ENCODE measurements around the gene PHLDB1.

PHLDB1 gene

DNA sequence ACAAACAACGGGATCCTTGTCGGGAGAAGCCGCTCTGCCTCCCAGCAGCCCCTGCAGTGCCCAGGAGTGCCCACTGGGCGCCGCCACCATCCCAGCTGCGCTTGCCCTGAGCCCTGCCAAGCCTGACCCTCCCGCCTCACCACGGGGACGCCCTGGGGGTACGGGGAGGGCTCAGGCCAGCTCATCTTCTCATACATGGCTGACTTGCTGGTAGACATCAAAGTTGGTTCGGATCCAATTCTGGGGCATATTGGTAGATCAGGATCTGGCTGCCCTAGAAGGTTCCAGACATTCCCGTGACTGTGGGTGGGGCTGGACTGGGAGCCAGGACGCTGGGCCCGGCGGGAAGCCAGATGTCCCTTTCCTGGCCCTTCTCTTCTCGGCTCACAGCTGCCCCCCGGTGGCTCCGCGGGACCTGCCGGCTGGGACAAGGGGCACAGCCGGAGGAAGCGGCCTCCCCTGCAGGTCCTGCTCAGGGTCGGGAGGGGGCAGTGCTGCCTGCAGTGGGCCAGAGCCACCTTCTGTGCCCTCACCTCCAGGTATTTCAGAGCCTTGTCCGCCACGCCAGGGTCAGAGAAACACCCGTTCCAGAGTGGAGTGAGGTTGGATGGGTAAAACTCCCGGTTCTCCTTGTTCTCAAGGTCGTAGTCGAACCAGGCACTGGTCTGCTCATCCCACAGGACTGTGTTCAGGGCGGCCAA, 82.6 kb downstream of the PHLDB1 start:
- no peaks in the 10 kb centered on the region for H3K36me3 ChIP-seq (ENCODE audit: control insufficient read depth in 2 of 2, insufficient read depth in 2 of 2, low read length in 2 of 2)
- peak overlapping the region; percentile 51 to 64 for H3K9ac ChIP-seq (ENCODE audit: low read length in 2 of 2)
- H3K4me3 ChIP-seq (ENCODE audit: low read length in 2 of 2) = peak overlapping the region; percentile 55 to 74
- no peaks in the 10 kb centered on the region for H3K27me3 ChIP-seq (ENCODE audit: control insufficient read depth in 1 of 2, insufficient read depth in 2 of 2, low read length in 2 of 2)
- peaks cover 14% of the 10 kb centered on the region for H3K4me1 ChIP-seq (ENCODE audit: control insufficient read depth, insufficient read depth, low read length)
- peak overlapping the region; percentile 49 for H3K27ac ChIP-seq (ENCODE audit: low read length)
- no peaks in the 10 kb centered on the region for H3K9me3 ChIP-seq (ENCODE audit: control insufficient read depth in 2 of 2, low read length in 2 of 2)

DNA sequence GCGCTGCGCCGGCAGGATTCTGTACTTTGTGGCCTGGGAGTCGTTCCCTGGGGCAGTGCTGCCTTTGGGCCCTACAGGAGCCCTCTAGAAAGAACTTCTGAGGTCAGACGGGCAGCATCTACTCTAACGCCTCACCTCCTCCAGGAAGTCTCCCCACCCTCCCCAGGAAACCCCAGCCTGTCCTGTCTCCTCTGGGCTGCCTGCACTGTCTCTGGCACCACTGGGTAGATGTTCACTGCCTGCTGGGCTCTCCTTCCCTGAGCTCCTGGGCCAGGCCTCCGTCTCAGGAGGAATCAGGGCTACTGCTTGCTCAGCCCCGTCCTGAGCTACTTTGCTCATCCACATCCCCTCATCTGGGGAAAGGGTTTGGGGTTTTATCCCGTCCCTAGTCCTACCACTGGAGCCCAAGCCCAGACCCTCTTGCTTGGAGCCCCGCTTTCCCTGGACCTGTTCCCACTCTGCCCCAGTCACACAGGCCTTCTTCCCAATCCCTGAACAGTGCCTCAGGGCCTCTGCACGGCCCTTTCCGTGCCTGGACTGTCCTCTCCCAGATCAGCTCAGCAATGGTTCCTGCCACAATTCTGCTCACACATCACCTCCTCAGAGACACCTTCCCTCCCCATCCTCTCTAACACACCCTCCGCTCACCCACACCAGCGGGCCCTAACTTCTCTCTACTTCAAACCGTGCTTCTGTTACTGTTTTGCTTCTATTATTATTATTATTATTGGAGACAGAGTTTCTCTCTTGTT, 83.3 kb downstream of the PHLDB1 start:
- Histone ChIP-seq H3K9me3 (ENCODE audit: control insufficient read depth in 2 of 2, low read length in 2 of 2) (no peaks in the 10 kb centered on the region), H3K36me3 (ENCODE audit: control insufficient read depth in 2 of 2, insufficient read depth in 2 of 2, low read length in 2 of 2) (no peaks in the 10 kb centered on the region), H3K27ac (ENCODE audit: low read length) (peak overlapping the region; percentile 49), H3K4me3 (ENCODE audit: low read length in 2 of 2) (peak overlapping the region; percentile 55 to 74), H3K9ac (ENCODE audit: low read length in 2 of 2) (peak overlapping the region in 1 of 2 donors; percentile 51), H3K27me3 (ENCODE audit: control insufficient read depth in 1 of 2, insufficient read depth in 2 of 2, low read length in 2 of 2) (no peaks in the 10 kb centered on the region), H3K4me1 (ENCODE audit: control insufficient read depth, insufficient read depth, low read length) (peaks cover 14% of the 10 kb centered on the region)

DNA sequence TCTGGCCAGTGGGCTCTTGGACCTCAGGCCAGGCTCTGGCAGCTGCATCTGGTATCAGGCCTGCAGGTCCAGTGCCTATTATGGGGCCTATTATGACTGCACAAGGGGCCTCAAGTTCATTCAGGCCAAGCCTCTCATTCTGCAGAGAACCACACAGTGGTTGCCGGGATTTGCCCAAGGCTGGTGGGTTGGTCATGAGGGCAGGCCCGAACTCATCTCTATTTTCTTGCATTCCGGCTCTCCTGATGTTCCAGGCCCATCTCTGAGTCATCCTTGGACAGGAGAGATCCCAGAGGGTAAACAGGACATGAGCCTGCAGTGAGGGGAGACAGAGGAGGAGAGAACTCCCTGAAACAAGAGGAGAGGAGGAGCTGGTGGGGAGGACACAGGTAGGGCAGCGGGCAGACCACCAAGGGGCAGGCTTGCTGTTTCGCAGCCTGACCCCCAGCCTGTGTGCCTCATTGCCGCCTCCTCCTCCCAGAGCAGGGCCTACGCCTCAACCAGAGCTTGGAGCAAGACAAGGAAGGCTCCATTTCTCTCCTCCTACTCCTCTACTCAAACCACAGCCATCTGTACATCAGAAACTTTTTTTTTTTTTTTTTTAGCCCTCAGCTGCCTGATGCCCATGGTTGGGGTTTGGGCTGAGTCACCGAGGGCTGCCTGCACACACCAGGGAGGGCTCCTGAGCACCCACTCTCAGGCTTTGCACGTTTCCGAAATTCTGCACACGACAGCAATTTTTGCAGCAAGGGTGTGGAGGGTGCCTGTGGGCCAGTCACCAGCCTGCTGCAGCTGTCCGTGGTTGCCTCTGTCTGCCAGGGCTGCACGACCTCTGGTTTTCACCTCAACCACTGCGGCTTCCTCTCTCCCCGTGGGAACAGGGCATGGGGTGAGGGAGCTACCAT, 84.8 kb downstream of the PHLDB1 start:
- Histone ChIP-seq H3K36me3 (ENCODE audit: control insufficient read depth in 2 of 2, insufficient read depth in 2 of 2, low read length in 2 of 2) (no peaks in the 10 kb centered on the region), H3K4me3 (ENCODE audit: low read length in 2 of 2) (no peak overlapping the region), H3K27me3 (ENCODE audit: control insufficient read depth in 1 of 2, insufficient read depth in 2 of 2, low read length in 2 of 2) (no peaks in the 10 kb centered on the region), H3K9me3 (ENCODE audit: control insufficient read depth in 2 of 2, low read length in 2 of 2) (no peaks in the 10 kb centered on the region), H3K4me1 (ENCODE audit: control insufficient read depth, insufficient read depth, low read length) (peaks cover 14% of the 10 kb centered on the region), H3K9ac (ENCODE audit: low read length in 2 of 2) (no peak overlapping the region), H3K27ac (ENCODE audit: low read length) (no peak overlapping the region)

DNA sequence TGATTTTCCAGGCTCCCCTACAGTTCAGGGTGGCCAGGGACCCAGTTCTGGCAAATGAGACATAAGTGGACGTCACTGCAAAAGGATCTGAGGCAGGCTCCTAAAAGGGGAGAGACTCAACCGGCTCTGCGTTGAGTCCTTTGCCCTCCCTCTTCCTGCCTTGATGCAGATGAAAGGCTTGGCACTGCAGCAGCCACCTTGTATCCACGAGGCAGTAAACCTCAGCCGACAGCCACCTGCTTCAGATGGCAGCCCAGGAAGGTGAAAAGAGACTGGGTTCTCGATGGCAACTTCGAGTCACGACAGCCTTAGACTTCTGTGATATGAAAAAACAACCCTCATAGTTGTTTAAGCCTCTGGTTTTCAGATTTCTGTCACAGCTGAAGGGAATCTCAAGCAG, 86.8 kb downstream of the PHLDB1 start:
- H3K27me3 ChIP-seq (ENCODE audit: control insufficient read depth in 1 of 2, insufficient read depth in 2 of 2, low read length in 2 of 2) = no peaks in the 10 kb centered on the region
- H3K4me1 ChIP-seq (ENCODE audit: control insufficient read depth, insufficient read depth, low read length) = peaks cover 13% of the 10 kb centered on the region
- H3K36me3 ChIP-seq (ENCODE audit: control insufficient read depth in 2 of 2, insufficient read depth in 2 of 2, low read length in 2 of 2) = no peaks in the 10 kb centered on the region
- H3K4me3 ChIP-seq (ENCODE audit: low read length in 2 of 2) = no peak overlapping the region
- H3K9me3 ChIP-seq (ENCODE audit: control insufficient read depth in 2 of 2, low read length in 2 of 2) = no peaks in the 10 kb centered on the region
- H3K9ac ChIP-seq (ENCODE audit: low read length in 2 of 2) = no peak overlapping the region
- no peak overlapping the region for H3K27ac ChIP-seq (ENCODE audit: low read length)

DNA sequence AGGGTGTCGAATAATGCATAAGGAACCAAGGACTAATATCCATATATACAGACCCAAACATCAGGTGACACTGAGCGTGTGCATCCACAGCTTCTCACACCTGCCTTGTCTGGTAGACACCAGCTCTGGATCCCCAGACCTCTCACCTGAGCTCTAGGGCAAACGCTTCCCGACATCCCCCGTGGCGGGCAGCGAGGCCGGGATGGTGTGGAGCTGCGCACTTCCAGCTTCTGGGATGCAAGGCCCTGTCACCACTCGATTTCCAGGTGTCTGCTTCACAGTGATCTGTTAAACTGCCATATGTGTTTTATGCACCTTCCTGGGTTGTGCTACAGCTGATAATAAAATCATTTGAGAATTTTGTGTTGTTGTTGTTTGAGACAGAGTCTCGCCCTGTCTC, 87.4 kb downstream of the PHLDB1 start:
- Histone ChIP-seq H3K9me3 (ENCODE audit: control insufficient read depth in 2 of 2, low read length in 2 of 2) (no peaks in the 10 kb centered on the region), H3K4me3 (ENCODE audit: low read length in 2 of 2) (no peak overlapping the region), H3K4me1 (ENCODE audit: control insufficient read depth, insufficient read depth, low read length) (peaks cover 8% of the 10 kb centered on the region), H3K9ac (ENCODE audit: low read length in 2 of 2) (no peak overlapping the region), H3K36me3 (ENCODE audit: control insufficient read depth in 2 of 2, insufficient read depth in 2 of 2, low read length in 2 of 2) (no peaks in the 10 kb centered on the region), H3K27ac (ENCODE audit: low read length) (no peak overlapping the region), H3K27me3 (ENCODE audit: control insufficient read depth in 1 of 2, insufficient read depth in 2 of 2, low read length in 2 of 2) (no peaks in the 10 kb centered on the region)

DNA sequence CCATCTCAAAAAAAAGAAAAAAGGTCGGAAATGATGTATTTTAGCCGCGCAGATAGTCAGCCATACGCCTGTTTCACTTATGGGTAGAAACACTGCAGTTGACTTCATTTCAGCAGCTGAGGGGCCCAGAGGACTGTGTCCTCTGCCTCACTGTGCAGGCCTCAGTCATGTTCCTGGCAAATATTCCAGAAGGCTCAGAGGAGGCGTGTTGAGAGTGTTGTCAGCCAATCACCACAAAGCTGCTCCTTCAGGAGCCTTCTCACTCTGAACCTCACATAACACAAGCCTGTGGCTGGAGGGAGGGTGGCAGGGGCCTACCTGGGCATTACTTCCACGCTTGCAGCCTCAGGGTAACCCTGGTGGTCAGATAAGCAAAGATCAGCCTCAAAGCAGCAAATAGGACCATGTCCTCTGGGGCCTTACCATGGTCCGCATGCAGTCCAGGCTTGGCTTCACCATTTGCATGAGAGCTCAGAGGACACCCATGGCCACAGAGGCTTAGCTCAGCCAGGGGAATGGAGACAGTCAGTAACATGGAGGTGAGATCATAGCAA, 89.3 kb downstream of the PHLDB1 start:
- Histone ChIP-seq H3K27ac (ENCODE audit: low read length) (no peak overlapping the region), H3K4me1 (ENCODE audit: control insufficient read depth, insufficient read depth, low read length) (no peaks in the 10 kb centered on the region), H3K9ac (ENCODE audit: low read length in 2 of 2) (no peak overlapping the region), H3K4me3 (ENCODE audit: low read length in 2 of 2) (no peak overlapping the region), H3K27me3 (ENCODE audit: control insufficient read depth in 1 of 2, insufficient read depth in 2 of 2, low read length in 2 of 2) (no peaks in the 10 kb centered on the region), H3K9me3 (ENCODE audit: control insufficient read depth in 2 of 2, low read length in 2 of 2) (no peaks in the 10 kb centered on the region), H3K36me3 (ENCODE audit: control insufficient read depth in 2 of 2, insufficient read depth in 2 of 2, low read length in 2 of 2) (no peaks in the 10 kb centered on the region)

DNA sequence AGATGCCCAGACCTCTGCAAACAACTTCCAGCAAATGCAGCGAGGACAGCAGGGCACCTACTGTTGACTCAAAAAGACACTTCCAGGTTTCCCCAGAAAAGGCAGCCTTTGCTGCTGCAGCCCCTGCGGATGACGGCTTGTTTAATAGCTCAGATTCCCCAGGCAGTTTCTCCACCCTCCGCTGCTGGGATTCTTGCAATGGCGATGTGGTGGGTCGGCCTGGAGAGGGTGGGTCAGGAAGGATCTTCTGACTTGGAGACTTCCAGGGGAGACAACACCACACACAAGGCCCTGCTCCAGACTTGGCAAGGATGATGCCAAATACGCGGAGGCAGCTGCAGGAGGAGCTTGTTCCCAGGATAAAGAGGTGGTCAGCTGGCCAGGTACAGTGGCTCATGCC, 89.9 kb downstream of the PHLDB1 start:
- Histone ChIP-seq H3K27ac (ENCODE audit: low read length) (no peak overlapping the region), H3K9ac (ENCODE audit: low read length in 2 of 2) (no peak overlapping the region), H3K4me1 (ENCODE audit: control insufficient read depth, insufficient read depth, low read length) (no peaks in the 10 kb centered on the region), H3K4me3 (ENCODE audit: low read length in 2 of 2) (no peak overlapping the region), H3K9me3 (ENCODE audit: control insufficient read depth in 2 of 2, low read length in 2 of 2) (no peaks in the 10 kb centered on the region), H3K36me3 (ENCODE audit: control insufficient read depth in 2 of 2, insufficient read depth in 2 of 2, low read length in 2 of 2) (no peaks in the 10 kb centered on the region), H3K27me3 (ENCODE audit: control insufficient read depth in 1 of 2, insufficient read depth in 2 of 2, low read length in 2 of 2) (no peaks in the 10 kb centered on the region)

DNA sequence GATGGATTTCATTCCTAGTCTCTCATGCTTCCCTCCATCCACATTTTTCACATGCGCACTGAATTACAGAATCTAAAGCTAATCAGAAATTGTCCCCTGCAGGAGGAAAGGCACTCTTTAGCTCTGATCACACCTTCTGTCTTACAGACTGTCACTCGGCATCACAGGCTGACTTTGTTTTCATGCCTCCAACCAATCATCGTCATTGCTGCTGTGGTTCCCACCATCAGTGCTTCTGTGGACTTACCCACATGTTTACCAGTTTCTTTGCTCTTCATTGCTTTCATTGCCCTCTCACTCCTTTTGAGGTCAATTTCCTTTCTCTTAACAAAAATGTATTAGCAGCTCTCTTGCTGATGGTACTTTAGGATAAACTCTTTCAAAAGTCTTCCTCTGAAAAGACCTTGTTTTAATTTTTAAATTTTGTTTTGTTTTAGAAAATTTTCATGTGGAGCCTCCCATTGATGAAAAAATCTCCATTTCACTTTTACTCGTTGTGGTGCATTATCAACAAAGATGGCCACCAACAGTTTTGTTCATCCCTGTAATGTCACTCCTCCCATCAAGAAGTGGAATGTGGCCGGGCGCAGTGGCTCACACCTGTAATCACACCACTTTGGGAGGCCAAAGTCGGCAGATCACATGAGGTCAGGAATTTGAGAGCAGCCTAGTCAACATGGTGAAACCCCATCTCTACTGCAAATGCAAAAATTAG, 92.2 kb downstream of the PHLDB1 start:
- Histone ChIP-seq H3K4me1 (ENCODE audit: control insufficient read depth, insufficient read depth, low read length) (no peaks in the 10 kb centered on the region), H3K9me3 (ENCODE audit: control insufficient read depth in 2 of 2, low read length in 2 of 2) (no peaks in the 10 kb centered on the region), H3K36me3 (ENCODE audit: control insufficient read depth in 2 of 2, insufficient read depth in 2 of 2, low read length in 2 of 2) (no peaks in the 10 kb centered on the region), H3K4me3 (ENCODE audit: low read length in 2 of 2) (no peak overlapping the region), H3K27me3 (ENCODE audit: control insufficient read depth in 1 of 2, insufficient read depth in 2 of 2, low read length in 2 of 2) (no peaks in the 10 kb centered on the region), H3K9ac (ENCODE audit: low read length in 2 of 2) (no peak overlapping the region), H3K27ac (ENCODE audit: low read length) (no peak overlapping the region)

DNA sequence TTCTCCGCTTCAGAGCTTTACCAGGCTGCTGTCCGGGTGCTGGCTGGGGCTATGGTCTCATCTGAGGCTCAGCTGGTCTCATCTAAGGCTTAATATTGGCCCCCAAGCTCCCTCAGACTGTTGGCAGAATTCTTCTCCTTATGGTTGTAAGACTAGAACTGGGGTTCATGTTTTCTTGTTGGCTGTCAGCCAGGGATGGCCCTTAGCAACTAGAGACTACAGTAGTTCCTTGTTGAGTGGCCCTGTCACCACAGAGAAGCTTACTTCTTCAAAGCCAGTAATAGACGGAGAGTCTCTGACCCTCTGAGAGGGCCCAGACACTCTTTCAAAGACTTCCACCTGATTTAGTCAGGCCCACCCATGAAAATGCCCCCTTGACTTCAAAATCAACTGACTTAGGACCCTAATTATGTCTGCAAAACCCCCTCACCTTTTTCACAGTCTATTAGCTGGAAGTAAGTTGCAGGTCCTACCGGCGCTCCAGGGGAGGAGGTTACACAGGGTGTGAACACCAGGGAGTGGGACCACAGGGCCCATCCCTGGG, 96.2 kb downstream of the PHLDB1 start:
- Histone ChIP-seq H3K27me3 (ENCODE audit: control insufficient read depth in 1 of 2, insufficient read depth in 2 of 2, low read length in 2 of 2) (no peaks in the 10 kb centered on the region), H3K4me3 (ENCODE audit: low read length in 2 of 2) (no peak overlapping the region), H3K4me1 (ENCODE audit: control insufficient read depth, insufficient read depth, low read length) (no peaks in the 10 kb centered on the region), H3K9me3 (ENCODE audit: control insufficient read depth in 2 of 2, low read length in 2 of 2) (no peaks in the 10 kb centered on the region), H3K27ac (ENCODE audit: low read length) (no peak overlapping the region), H3K36me3 (ENCODE audit: control insufficient read depth in 2 of 2, insufficient read depth in 2 of 2, low read length in 2 of 2) (no peaks in the 10 kb centered on the region), H3K9ac (ENCODE audit: low read length in 2 of 2) (no peak overlapping the region)
